Mesendoderm (in vitro differentiated cells): ENCODE measurements around the gene SLC25A1.

Source experiments
- DNase-seq: peaks from one replicate; pipeline ENCODE4 v3.0.0; 2013
- H2AK5ac ChIP-seq: 2 replicates; pipeline ENCODE4 v1.6.1; 2013; ENCODE audit warnings: low read length, inconsistent platforms
- H2BK120ac ChIP-seq: 2 replicates; pipeline ENCODE4 v1.6.1; 2013; ENCODE audit warnings: low read depth, mild to moderate bottlenecking, low read length, moderate library complexity, mixed read lengths
- H2BK15ac ChIP-seq: replicated peaks from 2 replicates; pipeline ENCODE4 v1.6.1; 2013; ENCODE audit warnings: low read depth, mild to moderate bottlenecking, moderate library complexity
- H2BK5ac ChIP-seq: 2 replicates; pipeline ENCODE4 v1.6.1; 2013; ENCODE audit warnings: low read length, inconsistent platforms
- H3K18ac ChIP-seq: 2 replicates; pipeline ENCODE4 v1.6.1; 2013; ENCODE audit warnings: mild to moderate bottlenecking, low read length, mixed read lengths
- H3K23ac ChIP-seq: one replicate; pipeline ENCODE4 v1.6.1; 2013; ENCODE audit warnings: low read length
- H3K27ac ChIP-seq: 2 replicates; pipeline ENCODE4 v1.5.1; 2013; ENCODE audit warnings: low read depth, mild to moderate bottlenecking, inconsistent platforms, low read length, moderate library complexity
- H3K27me3 ChIP-seq: 2 replicates; pipeline ENCODE4 v1.6.1; 2013; ENCODE audit warnings: low read length, control low read depth, mild to moderate bottlenecking, inconsistent platforms; ENCODE audit not compliant: insufficient read depth, poor library complexity
- H3K36me3 ChIP-seq: 2 replicates; pipeline ENCODE4 v1.6.1; 2013; ENCODE audit warnings: low read length, inconsistent platforms; ENCODE audit not compliant: control insufficient read depth, insufficient read depth
- H3K4ac ChIP-seq: one replicate; pipeline ENCODE4 v1.6.1; 2013; ENCODE audit warnings: low read depth, mild to moderate bottlenecking, low read length, moderate library complexity
- H3K4me1 ChIP-seq: 2 replicates; pipeline ENCODE4 v1.6.1; 2013; ENCODE audit warnings: low read depth, low read length, inconsistent platforms; ENCODE audit not compliant: control insufficient read depth
- H3K4me2 ChIP-seq: 2 replicates; pipeline ENCODE4 v1.6.1; 2013; ENCODE audit warnings: low read length
- H3K4me3 ChIP-seq: 2 replicates; pipeline ENCODE4 v1.5.1; 2013; ENCODE audit warnings: mild to moderate bottlenecking, low read length
- H3K56ac ChIP-seq: one replicate; pipeline ENCODE4 v1.6.1; 2013; ENCODE audit warnings: low read length
- H3K79me1 ChIP-seq: 2 replicates; pipeline ENCODE4 v1.6.1; 2013; ENCODE audit warnings: low read length, inconsistent platforms
- H3K79me2 ChIP-seq: 2 replicates; pipeline ENCODE4 v1.6.1; 2013; ENCODE audit warnings: mild to moderate bottlenecking, low read length; ENCODE audit not compliant: control insufficient read depth, insufficient read depth
- H3K9ac ChIP-seq: 2 replicates; pipeline ENCODE4 v1.6.1; 2013; ENCODE audit warnings: low read length, inconsistent platforms
- H4K5ac ChIP-seq: one replicate; pipeline ENCODE4 v1.6.1; 2013; ENCODE audit warnings: low read length
- H4K8ac ChIP-seq: one replicate; pipeline ENCODE4 v1.6.1; 2013; ENCODE audit warnings: low read depth, mild to moderate bottlenecking, control low read depth, low read length, moderate library complexity
- WGBS: extraction: QIAGEN DNeasy Blood & Tissue Kit; methylation state at CpG from one replicate; pipeline ENCODE4 v1.1.7; 2013; ENCODE audit warnings: low lambda C conversion rate, missing lambda C conversion rate; ENCODE audit not compliant: insufficient coverage; ENCODE audit errors: extremely low coverage; 5-methylcytosine and 5-hydroxymethylcytosine counted together

SLC25A1 gene

DNA sequence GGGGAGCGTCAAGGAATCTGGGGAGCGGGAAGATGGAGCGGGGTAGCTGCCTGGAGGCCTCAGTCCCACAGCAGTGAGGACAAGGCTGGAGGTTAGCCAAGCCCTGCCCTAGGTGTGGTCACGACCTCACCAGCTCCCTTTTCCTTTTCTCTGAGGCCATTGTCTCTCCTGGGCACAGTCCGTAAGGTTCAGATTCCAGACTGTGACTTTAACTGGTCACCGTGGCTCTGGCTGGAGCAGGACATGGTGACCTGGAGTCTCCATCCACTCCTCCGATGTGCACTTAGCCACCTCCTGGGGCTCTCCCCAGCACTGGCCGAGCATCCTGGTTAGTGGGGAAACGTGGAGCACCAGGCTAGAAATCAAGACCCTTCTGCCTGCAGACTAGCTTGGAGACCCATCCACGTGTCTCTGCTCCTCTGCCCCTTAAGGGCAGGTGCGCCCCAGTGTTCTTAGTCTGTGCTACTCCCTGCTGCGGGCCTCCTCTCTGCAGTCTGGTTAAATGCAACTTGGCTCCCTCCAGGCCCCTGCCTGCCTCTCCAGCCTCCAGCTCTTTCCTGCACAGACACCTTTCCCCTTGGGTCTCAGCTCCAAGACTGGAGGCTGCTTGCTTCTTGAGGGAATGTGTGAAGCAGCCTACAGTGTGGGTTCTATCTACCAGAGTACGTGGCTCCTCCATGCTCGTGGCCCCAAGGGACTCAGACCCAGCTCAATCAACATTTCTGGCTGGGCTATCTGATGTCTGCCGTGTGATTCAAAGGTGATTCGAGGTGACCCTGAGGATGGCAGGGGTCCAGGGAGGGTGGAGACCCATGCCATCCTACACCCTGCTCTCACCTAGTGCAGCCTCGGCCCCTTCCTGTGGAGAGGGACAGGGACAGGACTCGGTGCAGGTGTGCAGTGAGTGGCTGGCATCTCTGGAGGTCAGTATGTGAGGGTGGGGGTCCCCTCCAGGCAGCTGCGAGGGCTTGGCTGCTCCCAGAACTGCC is 5.2 kb downstream of the SLC25A1 start:
- no peak overlapping the region for H3K4me3 ChIP-seq
- peaks cover 35% of the 10 kb centered on the region for H3K79me1 ChIP-seq

DNA sequence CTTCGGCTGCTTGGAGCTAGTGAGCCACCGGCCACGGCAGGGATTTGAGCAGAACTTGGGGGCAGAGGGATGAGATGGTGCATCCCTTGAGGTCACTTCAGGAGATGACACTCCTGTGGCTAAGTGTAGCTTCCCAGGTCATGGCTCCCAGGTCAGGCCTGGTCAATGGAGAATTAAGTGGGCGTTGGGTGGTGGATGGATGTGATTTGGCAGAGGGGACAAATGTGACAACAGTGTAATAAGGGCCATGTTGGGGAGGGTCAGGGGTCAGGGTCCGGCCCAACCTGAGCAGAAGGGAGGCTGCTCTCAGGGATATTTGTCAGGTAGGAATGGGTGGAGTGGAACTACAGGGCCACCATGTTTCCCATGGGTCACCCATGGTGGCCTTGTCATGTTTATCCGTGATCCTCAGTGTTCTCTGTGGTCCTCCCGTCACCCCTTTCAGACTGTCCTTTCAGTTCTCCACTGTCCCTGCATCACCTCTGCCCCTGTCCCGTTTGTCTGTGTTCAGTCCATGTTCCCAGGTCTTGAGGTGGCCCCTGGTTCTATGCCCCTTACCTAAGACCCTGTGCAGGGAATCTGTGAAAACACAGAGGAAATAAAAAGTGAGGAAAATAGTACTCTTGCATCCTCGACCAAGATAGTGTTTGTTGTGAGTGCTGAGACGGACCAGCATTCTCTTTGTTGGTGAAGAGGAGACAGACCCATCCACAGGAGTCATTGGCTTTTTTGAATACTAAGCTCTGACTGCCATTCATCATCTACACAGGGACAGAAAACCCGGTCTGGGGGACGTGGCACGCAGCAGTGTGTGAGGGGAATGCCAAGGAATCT is 6.1 kb downstream of the SLC25A1 start:
- no peak overlapping the region for H2BK120ac ChIP-seq
- peak overlapping the region; percentile 94 for H2AK5ac ChIP-seq
- no peak overlapping the region for H3K23ac ChIP-seq
- no CpG with 5 or more reads among the region's 13 CpGs for WGBS
- peaks cover 14% of the 10 kb centered on the region for H3K27me3 ChIP-seq
- peak overlapping the region; percentile 88 for H3K4me2 ChIP-seq
- H2BK15ac ChIP-seq, result no peak overlapping the region
- H3K79me1 ChIP-seq, result peaks cover 33% of the 10 kb centered on the region
- H3K4ac ChIP-seq, result peak overlapping the region; percentile 49
- no peak overlapping the region for H3K18ac ChIP-seq
- H3K79me2 ChIP-seq, result peaks cover 24% of the 10 kb centered on the region
- peak overlapping the region; percentile 97 for H3K56ac ChIP-seq
- H2BK5ac ChIP-seq, result peak overlapping the region; percentile 35
- peaks cover 13% of the 10 kb centered on the region for H3K4me1 ChIP-seq
- no peak for DNase-seq
- peak overlapping the region; percentile 66 for H3K4me3 ChIP-seq
- peaks cover 3% of the 10 kb centered on the region for H3K36me3 ChIP-seq
- H4K8ac ChIP-seq, result no peak overlapping the region
- H3K9ac ChIP-seq, result peak overlapping the region; percentile 99
- no peak overlapping the region for H3K27ac ChIP-seq
- no peak overlapping the region for H4K5ac ChIP-seq

More for the DNA sequence above, 5.2 kb downstream of the SLC25A1 start:
- no peak overlapping the region for H2AK5ac ChIP-seq
- H2BK15ac ChIP-seq, result no peak overlapping the region
- peaks cover 28% of the 10 kb centered on the region for H3K79me2 ChIP-seq
- H3K27ac ChIP-seq, result no peak overlapping the region
- H3K9ac ChIP-seq, result peak overlapping the region; percentile 99
- DNase-seq, result no peak
- peaks cover 13% of the 10 kb centered on the region for H3K4me1 ChIP-seq
- H3K23ac ChIP-seq, result no peak overlapping the region
- H3K4ac ChIP-seq, result no peak overlapping the region
- H3K36me3 ChIP-seq, result peaks cover 3% of the 10 kb centered on the region
- no peak overlapping the region for H3K4me2 ChIP-seq
- peaks cover 13% of the 10 kb centered on the region for H3K27me3 ChIP-seq
- H2BK120ac ChIP-seq, result no peak overlapping the region
- H2BK5ac ChIP-seq, result no peak overlapping the region
- no peak overlapping the region for H4K5ac ChIP-seq
- no peak overlapping the region for H4K8ac ChIP-seq
- no peak overlapping the region for H3K18ac ChIP-seq
- WGBS, result no CpG with 5 or more reads among the region's 19 CpGs
- no peak overlapping the region for H3K56ac ChIP-seq

DNA sequence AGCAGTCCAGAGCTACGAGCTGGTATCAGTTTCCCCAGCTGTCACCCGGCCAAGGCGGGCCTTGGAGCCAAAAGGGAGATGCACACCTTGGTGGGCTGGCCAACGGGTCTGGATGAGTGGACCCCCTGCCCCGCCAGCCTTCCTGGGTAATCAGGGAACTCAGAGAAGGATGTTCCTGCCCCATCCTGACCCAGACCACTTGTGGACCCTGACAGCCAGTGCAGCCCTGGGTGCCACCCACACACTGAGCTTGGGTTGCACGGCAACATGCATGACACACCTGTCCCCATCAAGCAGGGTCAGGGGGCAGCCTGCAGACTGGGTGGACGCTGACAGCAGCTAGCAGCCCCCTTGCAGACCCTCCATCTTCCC is 8.6 kb downstream of the SLC25A1 start:
- H3K4me2 ChIP-seq, result no peak overlapping the region
- H2AK5ac ChIP-seq, result no peak overlapping the region
- no peak overlapping the region for H3K4me3 ChIP-seq
- H3K18ac ChIP-seq, result no peak overlapping the region
- H3K79me1 ChIP-seq, result peaks cover 19% of the 10 kb centered on the region
- H4K8ac ChIP-seq, result no peak overlapping the region
- no peak overlapping the region for H3K56ac ChIP-seq
- no peak overlapping the region for H2BK5ac ChIP-seq
- no CpG with 5 or more reads among the region's 7 CpGs for WGBS
- no peak overlapping the region for H3K9ac ChIP-seq
- no peak overlapping the region for H3K4ac ChIP-seq
- peaks cover 17% of the 10 kb centered on the region for H3K27me3 ChIP-seq
- no peak overlapping the region for H2BK15ac ChIP-seq
- peaks cover 10% of the 10 kb centered on the region for H3K4me1 ChIP-seq
- H3K79me2 ChIP-seq, result peaks cover 18% of the 10 kb centered on the region
- H4K5ac ChIP-seq, result no peak overlapping the region
- DNase-seq, result no peak
- H3K36me3 ChIP-seq, result no peaks in the 10 kb centered on the region
- H3K27ac ChIP-seq, result no peak overlapping the region
- H2BK120ac ChIP-seq, result no peak overlapping the region
- no peak overlapping the region for H3K23ac ChIP-seq

DNA sequence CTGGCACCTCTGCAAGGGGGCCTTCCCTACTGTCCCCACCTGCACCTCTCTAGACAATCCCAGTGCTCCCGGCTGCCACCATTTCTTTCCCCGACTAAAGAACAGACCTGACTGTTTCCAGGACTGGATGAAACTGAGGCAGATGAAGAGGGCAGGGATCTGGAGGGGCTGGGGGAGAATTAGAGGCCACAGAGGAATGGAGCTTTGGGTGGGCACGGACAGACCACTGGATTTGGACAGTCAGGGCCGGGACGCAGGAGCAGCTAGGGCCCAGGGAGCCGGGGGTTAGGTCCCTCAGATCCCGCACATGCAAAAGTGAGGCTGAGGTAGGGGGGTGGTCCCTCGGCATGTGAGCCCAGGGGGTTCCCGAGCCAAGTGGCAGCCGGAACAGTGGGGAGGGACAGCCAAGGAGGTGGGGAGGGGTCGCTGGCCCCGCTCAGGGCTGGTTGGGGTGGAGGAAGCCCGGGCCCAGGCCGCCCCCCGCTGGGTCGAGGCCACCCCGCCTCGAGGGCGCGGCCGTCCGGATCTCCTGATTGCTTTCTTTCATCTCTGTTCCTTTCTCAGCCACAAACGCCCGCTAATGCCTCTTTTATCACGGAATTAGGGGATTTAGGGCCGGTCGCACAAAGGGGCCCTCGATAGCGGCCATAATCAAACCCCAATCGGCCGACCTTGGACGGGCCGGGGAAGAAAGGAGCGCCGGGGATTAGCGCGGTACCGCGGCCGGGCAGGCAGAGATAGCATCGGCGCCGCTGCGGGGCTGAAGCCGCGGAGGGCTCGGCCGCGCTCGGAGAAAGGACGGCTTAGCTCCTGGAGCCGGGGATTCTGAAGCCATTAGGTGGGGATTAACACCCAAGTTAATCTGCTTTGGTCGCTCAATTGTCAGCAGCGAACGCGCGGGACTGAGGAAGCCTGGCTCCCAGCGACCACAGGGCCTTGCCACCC is 9.3 kb downstream of the SLC25A1 start:
- Histone ChIP-seq H3K4me2 (peak overlapping the region; percentile 8), H2BK15ac (no peak overlapping the region), H3K27me3 (peaks cover 17% of the 10 kb centered on the region), H3K79me1 (peaks cover 15% of the 10 kb centered on the region), H3K4me3 (no peak overlapping the region), H3K36me3 (no peaks in the 10 kb centered on the region), H4K8ac (no peak overlapping the region), H2AK5ac (no peak overlapping the region), H3K27ac (no peak overlapping the region), H3K4me1 (peaks cover 8% of the 10 kb centered on the region), H2BK120ac (no peak overlapping the region), H2BK5ac (no peak overlapping the region), H3K56ac (peak overlapping the region; percentile 65), H3K9ac (no peak overlapping the region), H3K18ac (no peak overlapping the region), H3K23ac (no peak overlapping the region), H3K79me2 (peaks cover 18% of the 10 kb centered on the region), H3K4ac (no peak overlapping the region), H4K5ac (no peak overlapping the region)
- WGBS, result no CpG with 5 or more reads among the region's 58 CpGs
- DNase-seq, result peak; percentile 51
